GM23338 (cell line): ENCODE measurements around the gene SNAP25.

Experiments
- CREB1 ChIP-seq: fragments of 250-450 bp; sonication (Bioruptor Pico); IDR thresholded peaks from 2 replicates; pipeline ENCODE4 v1.5.0; 2020; ENCODE audit warnings: low read depth, mild to moderate bottlenecking, moderate library complexity
- EZH2 ChIP-seq: fragments of 200-600 bp; sonication (generic); IDR thresholded peaks from one replicate; pipeline ENCODE4 v1.8.0; 2017; ENCODE audit warnings: antibody characterized with exemption, mild to moderate bottlenecking, low read depth; ENCODE audit not compliant: unreplicated experiment
- EZH2phosphoT487 ChIP-seq: fragments of 200-600 bp; sonication (generic); IDR thresholded peaks from one replicate; pipeline ENCODE4 v1.8.1; 2018; ENCODE audit warnings: antibody characterized with exemption; ENCODE audit not compliant: unreplicated experiment
- JUNB ChIP-seq: IDR thresholded peaks from one replicate; pipeline ENCODE4 v1.6.1; 2016; ENCODE audit warnings: antibody characterized with exemption; ENCODE audit not compliant: unreplicated experiment
- NANOG ChIP-seq: IDR thresholded peaks from 2 replicates; pipeline ENCODE4 v1.6.1; 2016; ENCODE audit warnings: antibody characterized with exemption, borderline replicate concordance
- POLR2AphosphoS5 ChIP-seq: IDR thresholded peaks from 2 replicates; pipeline ENCODE4 v1.6.1; 2016; ENCODE audit warnings: antibody characterized with exemption, low read depth
- STAT1 ChIP-seq: IDR thresholded peaks from one replicate; pipeline ENCODE4 v1.6.1; 2016; ENCODE audit warnings: antibody characterized with exemption; ENCODE audit not compliant: unreplicated experiment
- ZNF331 ChIP-seq: fragments of 250-450 bp; sonication (Bioruptor Pico); IDR thresholded peaks from 2 replicates; pipeline ENCODE4 v1.5.0; 2020; ENCODE audit warnings: low read depth, mild to moderate bottlenecking, moderate library complexity
- TF ChIP-seq, protein P1 (sequence below), 2 experiments: fragments of 200-600 bp in 1 of 2; sonication (generic) in 1 of 2; conservative IDR thresholded peaks; 2 replicates each; pipeline versions ENCODE4 v1.5.1 to v1.6.1; 2016 to 2017; ENCODE audit warnings: antibody characterized with exemption in 2 of 2, low read depth in 2 of 2, mild to moderate bottlenecking in 2 of 2, moderate library complexity in 1 of 2
- TF ChIP-seq, protein P2 (sequence below): IDR thresholded peaks from 2 replicates; pipeline ENCODE4 v1.6.1; 2016; ENCODE audit warnings: antibody characterized with exemption
- TF ChIP-seq, protein P3 (sequence below): IDR thresholded peaks from one replicate; pipeline ENCODE4 v1.6.1; 2018; ENCODE audit warnings: antibody characterized with exemption; ENCODE audit not compliant: unreplicated experiment
- TF ChIP-seq, protein P4 (sequence below): fragments of 250-450 bp; sonication (Bioruptor Pico); IDR thresholded peaks from 2 replicates; pipeline ENCODE4 v1.5.0; 2020; ENCODE audit warnings: mild to moderate bottlenecking, moderate library complexity

DNA sequence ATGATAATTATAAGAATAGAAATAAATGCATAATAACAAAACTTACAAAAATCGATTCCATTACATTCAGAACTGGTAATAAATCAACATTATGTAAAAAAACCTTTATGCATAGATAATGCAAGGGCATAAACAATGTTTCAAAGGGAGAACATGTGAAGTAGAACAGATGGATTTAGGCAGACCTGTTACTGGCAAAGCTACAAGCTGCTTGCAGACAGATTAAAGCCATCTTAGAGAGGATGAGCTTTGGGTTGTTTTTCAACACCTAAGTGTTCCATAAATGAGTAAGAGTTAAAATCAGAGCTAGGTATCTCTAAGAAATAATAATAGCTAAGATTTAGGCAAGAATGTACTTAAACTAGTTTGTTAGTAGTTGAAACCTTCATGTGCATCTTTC, 37.2 kb downstream of the SNAP25 start:
- TF ChIP-seq, protein P1, sequence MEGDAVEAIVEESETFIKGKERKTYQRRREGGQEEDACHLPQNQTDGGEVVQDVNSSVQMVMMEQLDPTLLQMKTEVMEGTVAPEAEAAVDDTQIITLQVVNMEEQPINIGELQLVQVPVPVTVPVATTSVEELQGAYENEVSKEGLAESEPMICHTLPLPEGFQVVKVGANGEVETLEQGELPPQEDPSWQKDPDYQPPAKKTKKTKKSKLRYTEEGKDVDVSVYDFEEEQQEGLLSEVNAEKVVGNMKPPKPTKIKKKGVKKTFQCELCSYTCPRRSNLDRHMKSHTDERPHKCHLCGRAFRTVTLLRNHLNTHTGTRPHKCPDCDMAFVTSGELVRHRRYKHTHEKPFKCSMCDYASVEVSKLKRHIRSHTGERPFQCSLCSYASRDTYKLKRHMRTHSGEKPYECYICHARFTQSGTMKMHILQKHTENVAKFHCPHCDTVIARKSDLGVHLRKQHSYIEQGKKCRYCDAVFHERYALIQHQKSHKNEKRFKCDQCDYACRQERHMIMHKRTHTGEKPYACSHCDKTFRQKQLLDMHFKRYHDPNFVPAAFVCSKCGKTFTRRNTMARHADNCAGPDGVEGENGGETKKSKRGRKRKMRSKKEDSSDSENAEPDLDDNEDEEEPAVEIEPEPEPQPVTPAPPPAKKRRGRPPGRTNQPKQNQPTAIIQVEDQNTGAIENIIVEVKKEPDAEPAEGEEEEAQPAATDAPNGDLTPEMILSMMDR (conservative IDR thresholded peaks at IDR 0.05; ENCODE audit: low read depth in 2 of 2), result no peak
- TF ChIP-seq POLR2AphosphoS5 (no peak), EZH2 (no peak), CREB1 (CRISPR knock-in tag) (no peak), EZH2phosphoT487 (no peak), JUNB (no peak), STAT1 (no peak), NANOG (no peak), ZNF331 (CRISPR knock-in tag) (no peak)
- TF ChIP-seq, protein P2, sequence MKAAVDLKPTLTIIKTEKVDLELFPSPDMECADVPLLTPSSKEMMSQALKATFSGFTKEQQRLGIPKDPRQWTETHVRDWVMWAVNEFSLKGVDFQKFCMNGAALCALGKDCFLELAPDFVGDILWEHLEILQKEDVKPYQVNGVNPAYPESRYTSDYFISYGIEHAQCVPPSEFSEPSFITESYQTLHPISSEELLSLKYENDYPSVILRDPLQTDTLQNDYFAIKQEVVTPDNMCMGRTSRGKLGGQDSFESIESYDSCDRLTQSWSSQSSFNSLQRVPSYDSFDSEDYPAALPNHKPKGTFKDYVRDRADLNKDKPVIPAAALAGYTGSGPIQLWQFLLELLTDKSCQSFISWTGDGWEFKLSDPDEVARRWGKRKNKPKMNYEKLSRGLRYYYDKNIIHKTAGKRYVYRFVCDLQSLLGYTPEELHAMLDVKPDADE, result no peak
- TF ChIP-seq, protein P3, sequence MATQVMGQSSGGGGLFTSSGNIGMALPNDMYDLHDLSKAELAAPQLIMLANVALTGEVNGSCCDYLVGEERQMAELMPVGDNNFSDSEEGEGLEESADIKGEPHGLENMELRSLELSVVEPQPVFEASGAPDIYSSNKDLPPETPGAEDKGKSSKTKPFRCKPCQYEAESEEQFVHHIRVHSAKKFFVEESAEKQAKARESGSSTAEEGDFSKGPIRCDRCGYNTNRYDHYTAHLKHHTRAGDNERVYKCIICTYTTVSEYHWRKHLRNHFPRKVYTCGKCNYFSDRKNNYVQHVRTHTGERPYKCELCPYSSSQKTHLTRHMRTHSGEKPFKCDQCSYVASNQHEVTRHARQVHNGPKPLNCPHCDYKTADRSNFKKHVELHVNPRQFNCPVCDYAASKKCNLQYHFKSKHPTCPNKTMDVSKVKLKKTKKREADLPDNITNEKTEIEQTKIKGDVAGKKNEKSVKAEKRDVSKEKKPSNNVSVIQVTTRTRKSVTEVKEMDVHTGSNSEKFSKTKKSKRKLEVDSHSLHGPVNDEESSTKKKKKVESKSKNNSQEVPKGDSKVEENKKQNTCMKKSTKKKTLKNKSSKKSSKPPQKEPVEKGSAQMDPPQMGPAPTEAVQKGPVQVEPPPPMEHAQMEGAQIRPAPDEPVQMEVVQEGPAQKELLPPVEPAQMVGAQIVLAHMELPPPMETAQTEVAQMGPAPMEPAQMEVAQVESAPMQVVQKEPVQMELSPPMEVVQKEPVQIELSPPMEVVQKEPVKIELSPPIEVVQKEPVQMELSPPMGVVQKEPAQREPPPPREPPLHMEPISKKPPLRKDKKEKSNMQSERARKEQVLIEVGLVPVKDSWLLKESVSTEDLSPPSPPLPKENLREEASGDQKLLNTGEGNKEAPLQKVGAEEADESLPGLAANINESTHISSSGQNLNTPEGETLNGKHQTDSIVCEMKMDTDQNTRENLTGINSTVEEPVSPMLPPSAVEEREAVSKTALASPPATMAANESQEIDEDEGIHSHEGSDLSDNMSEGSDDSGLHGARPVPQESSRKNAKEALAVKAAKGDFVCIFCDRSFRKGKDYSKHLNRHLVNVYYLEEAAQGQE, result no peak
- TF ChIP-seq, protein P4, sequence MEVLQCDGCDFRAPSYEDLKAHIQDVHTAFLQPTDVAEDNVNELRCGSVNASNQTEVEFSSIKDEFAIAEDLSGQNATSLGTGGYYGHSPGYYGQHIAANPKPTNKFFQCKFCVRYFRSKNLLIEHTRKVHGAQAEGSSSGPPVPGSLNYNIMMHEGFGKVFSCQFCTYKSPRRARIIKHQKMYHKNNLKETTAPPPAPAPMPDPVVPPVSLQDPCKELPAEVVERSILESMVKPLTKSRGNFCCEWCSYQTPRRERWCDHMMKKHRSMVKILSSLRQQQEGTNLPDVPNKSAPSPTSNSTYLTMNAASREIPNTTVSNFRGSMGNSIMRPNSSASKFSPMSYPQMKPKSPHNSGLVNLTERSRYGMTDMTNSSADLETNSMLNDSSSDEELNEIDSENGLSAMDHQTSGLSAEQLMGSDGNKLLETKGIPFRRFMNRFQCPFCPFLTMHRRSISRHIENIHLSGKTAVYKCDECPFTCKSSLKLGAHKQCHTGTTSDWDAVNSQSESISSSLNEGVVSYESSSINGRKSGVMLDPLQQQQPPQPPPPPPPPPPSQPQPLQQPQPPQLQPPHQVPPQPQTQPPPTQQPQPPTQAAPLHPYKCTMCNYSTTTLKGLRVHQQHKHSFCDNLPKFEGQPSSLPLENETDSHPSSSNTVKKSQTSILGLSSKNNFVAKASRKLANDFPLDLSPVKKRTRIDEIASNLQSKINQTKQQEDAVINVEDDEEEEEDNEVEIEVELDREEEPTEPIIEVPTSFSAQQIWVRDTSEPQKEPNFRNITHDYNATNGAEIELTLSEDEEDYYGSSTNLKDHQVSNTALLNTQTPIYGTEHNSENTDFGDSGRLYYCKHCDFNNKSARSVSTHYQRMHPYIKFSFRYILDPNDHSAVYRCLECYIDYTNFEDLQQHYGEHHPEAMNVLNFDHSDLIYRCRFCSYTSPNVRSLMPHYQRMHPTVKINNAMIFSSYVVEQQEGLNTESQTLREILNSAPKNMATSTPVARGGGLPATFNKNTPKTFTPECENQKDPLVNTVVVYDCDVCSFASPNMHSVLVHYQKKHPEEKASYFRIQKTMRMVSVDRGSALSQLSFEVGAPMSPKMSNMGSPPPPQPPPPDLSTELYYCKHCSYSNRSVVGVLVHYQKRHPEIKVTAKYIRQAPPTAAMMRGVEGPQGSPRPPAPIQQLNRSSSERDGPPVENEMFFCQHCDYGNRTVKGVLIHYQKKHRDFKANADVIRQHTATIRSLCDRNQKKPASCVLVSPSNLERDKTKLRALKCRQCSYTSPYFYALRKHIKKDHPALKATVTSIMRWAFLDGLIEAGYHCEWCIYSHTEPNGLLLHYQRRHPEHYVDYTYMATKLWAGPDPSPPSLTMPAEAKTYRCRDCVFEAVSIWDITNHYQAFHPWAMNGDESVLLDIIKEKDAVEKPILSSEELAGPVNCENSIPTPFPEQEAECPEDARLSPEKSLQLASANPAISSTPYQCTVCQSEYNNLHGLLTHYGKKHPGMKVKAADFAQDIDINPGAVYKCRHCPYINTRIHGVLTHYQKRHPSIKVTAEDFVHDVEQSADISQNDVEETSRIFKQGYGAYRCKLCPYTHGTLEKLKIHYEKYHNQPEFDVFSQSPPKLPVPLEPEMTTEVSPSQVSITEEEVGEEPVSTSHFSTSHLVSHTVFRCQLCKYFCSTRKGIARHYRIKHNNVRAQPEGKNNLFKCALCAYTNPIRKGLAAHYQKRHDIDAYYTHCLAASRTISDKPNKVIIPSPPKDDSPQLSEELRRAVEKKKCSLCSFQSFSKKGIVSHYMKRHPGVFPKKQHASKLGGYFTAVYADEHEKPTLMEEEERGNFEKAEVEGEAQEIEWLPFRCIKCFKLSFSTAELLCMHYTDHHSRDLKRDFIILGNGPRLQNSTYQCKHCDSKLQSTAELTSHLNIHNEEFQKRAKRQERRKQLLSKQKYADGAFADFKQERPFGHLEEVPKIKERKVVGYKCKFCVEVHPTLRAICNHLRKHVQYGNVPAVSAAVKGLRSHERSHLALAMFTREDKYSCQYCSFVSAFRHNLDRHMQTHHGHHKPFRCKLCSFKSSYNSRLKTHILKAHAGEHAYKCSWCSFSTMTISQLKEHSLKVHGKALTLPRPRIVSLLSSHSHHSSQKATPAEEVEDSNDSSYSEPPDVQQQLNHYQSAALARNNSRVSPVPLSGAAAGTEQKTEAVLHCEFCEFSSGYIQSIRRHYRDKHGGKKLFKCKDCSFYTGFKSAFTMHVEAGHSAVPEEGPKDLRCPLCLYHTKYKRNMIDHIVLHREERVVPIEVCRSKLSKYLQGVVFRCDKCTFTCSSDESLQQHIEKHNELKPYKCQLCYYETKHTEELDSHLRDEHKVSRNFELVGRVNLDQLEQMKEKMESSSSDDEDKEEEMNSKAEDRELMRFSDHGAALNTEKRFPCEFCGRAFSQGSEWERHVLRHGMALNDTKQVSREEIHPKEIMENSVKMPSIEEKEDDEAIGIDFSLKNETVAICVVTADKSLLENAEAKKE, result no peak
